GOT3 (cell line): Measurements from ENCODE around the gene PRM3.

Source experiments
- DNase-seq: peaks from one replicate; lab custom pipeline; 2025; ENCODE audit warnings: mixed read lengths; lab: John Stamatoyannopoulos, UW

Gene PRM3

GRCh38 chr16:11272921-11273720, at the start of gene PRM3:
Gene PRM3, minus strand, starts transcription at chr16:11273629. Its CDS starts 34 bp downstream, at chr16:11273595.
- no peak for DNase-seq

GRCh38 chr16:11322823-11323222, 49.4 kb upstream of the PRM3 start:
- DNase-seq = no peak

DNA sequence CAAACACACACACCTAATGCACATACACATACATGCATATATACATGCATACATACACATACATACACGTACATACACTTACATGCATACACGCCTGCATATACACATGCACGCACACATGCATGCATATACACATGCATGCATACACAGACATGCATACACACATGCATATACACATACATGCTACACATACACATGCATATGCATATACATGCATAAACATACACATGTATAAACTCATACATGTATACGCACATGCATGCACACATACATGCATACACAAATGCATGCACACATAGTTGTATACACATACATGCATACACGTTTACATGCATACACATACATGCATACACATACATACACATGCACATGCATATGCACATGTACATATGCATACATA, 48.2 kb upstream of the PRM3 start:
- DNase-seq = no peak

- no peak for DNase-seq
These were observed 46.7 kb upstream of the PRM3 start for GRCh38 chr16:11320170-11320569.

DNA sequence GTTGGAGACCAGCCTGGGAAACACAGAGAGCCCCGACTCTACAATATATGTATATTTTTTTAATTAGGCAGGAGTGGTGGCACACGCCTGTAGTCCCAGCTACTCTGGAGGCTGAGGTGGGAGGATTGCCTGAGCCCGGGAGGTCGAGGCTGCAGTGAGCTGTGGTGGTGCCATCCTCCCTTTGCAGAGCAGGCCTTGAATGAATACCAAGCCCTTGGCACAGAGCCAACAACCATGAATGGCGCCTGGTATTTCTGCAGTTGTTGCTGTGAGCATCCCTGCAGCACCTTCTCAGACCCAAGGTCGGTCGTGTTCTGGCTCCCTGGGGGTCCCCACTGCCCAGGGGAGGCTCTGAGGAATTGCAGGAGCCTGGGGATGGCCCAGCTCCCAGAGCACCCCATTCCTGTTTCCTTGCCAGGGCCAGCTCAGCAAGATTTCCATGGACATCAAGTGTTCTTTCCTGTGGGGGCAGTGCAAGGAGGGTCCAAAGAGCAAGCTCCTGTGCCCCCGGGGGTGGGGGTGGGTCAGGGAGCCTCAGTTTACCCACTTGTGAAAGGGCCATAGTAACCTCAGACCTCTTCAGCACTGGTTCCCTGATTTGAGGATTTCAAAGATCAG, 46.2 kb upstream of the PRM3 start:
- no peak for DNase-seq

GRCh38 chr16:11318817-11319216, 45.4 kb upstream of the PRM3 start:
- no peak for DNase-seq

GRCh38 chr16:11316331-11317015, 43.0 kb upstream of the PRM3 start:
- no peak for DNase-seq

- DNase-seq = no peak
These were observed 42.1 kb upstream of the PRM3 start for GRCh38 chr16:11315510-11315909.

DNA sequence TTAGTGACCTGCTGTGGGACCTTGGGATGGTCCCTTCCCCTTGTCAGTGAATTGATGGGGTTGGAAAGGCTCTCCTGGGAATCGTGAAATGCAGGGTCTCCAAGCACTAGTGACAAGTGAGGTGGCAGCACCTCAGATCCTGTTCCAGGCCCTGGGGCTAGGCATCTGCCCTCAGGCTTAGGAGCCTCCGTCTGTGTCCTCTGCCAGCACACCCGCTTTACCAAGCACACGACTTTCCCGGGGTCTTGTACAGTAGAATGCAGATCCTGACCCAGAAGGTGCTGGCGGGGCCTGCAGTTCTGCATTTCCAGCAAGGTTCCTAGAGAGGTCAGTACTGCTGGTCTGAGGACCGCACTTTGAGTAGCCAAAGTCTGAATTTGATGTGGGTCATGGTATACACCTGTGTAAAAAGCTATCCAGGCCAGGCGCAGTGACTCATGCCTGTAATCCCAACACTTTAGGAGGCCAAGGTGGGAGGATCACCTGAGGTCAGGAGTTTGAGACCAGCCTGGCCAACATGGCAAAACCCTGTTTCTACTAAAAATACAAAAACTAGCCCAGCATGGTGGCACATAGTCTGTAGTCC, 41.0 kb upstream of the PRM3 start:
- DNase-seq = no peak

DNA sequence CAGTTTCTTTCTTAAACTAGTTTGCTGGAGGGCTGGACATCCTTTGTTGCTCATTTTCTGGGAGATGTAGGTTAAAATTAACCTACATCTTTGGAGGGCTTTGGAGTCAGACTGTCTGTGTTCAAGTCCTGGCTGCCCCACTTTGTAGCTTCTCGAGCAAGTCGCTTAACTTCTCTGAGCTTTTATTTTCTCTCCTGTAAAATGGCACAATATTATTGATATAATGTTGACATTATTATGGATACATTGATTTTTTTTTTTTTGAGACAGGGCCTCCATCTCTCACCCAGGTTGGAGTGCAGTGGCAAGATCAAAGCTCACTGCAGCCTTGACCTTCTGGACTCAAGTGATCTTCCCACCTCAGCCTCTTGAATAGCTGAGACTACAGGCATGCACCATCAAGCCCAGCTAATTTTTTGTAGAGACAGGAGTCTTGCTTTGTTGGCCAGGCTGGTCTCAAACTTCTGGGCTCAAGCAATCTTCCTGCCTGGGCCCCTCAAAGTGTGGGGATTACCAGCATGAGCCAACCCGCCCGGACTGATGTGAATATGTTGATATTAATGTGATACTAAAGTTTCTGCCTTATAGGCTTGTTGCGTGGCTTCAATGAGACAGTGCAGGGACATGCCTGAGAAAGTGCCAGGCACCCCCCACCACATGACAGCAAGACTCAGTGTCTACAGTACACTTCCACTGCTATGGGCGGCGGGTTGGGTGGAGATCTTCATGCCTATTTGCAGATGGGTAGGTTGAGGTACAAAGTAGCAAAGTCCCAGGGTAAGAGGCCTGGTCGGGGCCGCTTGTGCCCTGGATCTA, 40.3 kb upstream of the PRM3 start:
- DNase-seq = no peak

GRCh38 chr16:11312718-11313492, 39.5 kb upstream of the PRM3 start:
- no peak for DNase-seq

- DNase-seq = no peak
These were observed 37.6 kb upstream of the PRM3 start for GRCh38 chr16:11310997-11311561.

- DNase-seq = no peak
These were observed 37.2 kb upstream of the PRM3 start for GRCh38 chr16:11310634-11310977.

DNA sequence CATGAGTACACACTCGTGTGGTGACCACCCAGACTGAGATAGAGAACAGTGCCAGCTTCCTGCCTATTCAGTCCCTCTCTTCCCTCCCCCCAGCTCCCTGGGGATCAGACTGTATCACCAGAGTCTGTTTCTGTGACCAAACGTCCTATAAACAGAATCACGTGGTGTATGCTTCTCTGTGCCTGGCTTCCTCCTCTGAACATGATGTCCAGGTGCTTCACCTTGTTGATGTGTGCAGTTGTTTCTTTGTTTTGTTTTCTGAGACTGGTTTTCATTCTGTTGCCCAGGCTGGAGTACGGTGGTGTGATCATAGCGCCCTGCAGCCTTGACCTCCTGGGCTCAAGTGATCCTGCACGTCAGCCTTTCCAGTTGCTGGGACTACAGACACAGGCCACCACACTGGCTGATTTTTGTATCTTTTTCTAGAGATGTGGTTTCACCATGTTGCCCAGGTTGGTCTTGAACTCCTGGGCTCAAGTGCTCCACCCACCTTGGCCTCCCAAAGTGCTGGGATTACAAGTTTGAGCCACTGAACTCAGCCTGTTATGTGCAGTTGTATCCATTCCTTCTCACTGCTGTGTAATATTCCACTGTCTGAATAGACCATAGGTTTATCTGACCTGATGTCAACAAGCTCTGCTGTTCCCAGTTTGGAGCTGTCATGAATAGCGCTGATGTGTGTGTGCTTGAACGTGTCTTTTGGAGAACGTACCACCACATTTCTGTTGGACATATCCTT, 36.6 kb upstream of the PRM3 start:
- no peak for DNase-seq

GRCh38 chr16:11308493-11309283, 35.3 kb upstream of the PRM3 start:
- no peak for DNase-seq

DNA sequence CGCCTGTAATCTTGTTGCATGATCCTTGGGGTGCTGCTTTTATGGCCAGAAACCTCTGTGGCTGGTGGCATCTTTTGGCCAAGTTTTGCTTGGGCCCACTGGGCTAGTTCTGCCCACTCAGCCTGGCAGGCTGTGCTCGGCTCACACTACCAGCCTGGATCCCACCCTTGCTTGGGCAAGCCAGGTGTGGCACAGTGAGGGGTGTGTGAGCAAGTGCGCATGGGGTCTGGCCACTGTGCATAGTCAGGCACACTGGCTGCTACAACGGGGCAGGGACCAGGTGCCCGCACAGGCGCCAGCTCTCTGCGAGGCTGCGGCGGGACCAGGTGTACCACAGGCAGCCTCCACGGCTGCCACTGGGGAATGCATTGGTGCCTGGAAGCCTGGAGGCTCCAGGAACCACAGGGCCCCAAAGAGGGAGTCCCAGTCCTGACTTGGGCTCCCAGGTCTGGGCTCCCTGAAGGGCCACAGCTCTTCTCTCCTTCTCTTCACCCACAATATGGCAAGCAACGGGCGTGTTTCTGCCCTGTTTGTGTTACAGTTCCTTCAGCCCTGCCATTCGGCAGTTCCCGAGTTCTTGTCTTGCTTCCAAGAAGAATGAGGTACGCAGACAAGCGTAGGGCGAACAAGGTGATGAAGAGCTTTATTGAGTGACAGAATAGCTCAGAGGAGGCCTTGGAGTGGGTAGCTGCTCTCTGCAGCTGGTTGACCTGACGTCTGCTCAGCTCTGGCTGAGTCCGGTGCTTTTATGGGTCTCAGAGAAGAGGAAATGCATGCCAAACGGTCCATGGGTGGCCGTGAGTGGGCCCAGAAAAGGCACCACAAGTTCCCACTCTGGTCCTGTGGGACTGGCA, 34.4 kb upstream of the PRM3 start:
- no peak for DNase-seq

DNA sequence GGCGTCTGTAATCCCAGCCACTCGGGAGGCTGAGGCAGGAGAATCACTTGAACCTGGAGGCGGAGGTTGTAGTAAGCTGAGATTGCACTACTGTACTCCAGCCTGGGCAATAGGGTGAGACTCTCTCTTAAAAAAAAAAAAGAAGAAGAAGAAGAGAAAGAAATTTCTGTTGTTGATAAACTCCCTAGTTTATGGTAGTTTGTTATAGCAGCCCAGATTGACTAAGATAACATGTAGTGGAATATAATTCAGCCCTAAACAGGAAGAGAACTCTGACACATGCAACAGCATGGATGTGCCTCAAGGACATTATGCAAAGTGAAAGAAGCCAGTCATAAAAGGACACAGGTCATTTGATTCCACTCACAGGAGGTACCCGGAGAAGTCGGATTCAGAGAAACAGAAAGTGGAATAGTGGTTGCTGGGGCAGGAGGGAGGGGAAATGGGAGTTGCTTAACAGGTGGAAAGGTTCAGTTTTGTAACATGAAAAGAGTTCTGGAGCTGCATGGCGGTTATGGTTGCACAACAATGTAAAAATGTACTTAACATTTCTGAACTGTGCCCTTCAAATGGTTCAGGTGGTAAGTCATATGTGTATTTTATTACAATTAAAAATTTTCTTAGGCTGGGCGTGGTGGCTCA, 33.7 kb upstream of the PRM3 start:
- DNase-seq = no peak

- no peak for DNase-seq
These were observed 33.0 kb upstream of the PRM3 start for GRCh38 chr16:11306381-11306780.
